ENCODE results near the gene SLC16A8. TPM values are rescaled to one million over a fixed set of nuclear protein-coding genes. Genes with fewer than 3 reads are reported as not detected.

SLC16A8 gene
- total and polyA plus RNA-seq, 2 donors from 2014 or later, result 0.31 to 0.92 TPM

DNA sequence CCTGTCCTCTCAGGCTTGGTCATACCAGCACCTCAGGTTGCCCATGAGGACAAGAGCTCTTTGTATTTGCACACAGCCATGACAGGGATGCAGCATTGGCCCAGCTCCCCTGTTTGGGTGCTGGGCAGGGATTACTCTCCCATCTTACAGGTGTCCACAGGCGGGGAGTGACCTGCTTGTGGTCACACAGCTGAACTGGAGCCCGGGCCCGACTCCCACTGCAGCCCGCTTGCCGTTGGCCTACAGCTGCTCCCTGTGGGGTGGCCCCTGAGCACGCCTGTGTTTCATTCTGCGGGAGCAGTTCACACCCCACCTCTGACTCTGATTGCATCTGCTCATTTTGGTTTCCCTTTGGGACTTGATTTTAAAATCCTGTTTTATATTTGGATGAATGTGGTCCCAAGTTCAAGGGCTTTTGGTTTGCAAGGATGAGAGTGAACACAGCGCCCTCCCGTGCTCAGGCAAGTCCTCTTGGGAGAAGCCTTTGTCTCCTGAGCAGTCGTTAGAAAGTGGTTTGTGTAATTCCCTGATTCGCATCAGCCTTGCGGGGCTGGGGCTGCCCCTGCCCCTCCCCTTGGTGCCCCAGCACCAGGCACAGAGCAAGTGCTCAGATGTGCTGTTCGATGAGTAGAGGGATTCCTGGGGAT is 17.5 kb downstream of the SLC16A8 start:
- Histone ChIP-seq H3K9ac (ENCODE audit: low read length in 3 of 3) (no peak overlapping the region), H3K4me1 (ENCODE audit: control insufficient read depth in 2 of 3, insufficient read depth in 2 of 3, low read depth in 1 of 3, low read length in 3 of 3) (peaks cover 0 to 3% (median 0%) of the 10 kb centered on the region in 3 donors), H3K27ac (ENCODE audit: low read depth in 2 of 2, low read length in 2 of 2) (no peak overlapping the region), H3K36me3 (ENCODE audit: control insufficient read depth in 2 of 3, insufficient read depth in 3 of 3, low read length in 3 of 3) (peaks cover 0 to 31% (median 19%) of the 10 kb centered on the region in 3 donors), H3K4me3 (ENCODE audit: low read length in 3 of 3) (no peak overlapping the region), H3K9me3 (ENCODE audit: control insufficient read depth in 2 of 3, insufficient read depth in 1 of 3, low read length in 3 of 3) (no peaks in the 10 kb centered on the region), H3K27me3 (ENCODE audit: control insufficient read depth, insufficient read depth, low read length) (no peaks in the 10 kb centered on the region)
- DNase-seq (peak in 1 of 5 donors; percentile 19), FAIRE-seq (no peak)
- intact Hi-C loops (cut with DNase I), result no loop called here
- no peak for TF ChIP-seq CTCF (IDR thresholded peaks at IDR 0.05; ENCODE audit: borderline replicate concordance, extremely low read depth, insufficient read depth)

DNA sequence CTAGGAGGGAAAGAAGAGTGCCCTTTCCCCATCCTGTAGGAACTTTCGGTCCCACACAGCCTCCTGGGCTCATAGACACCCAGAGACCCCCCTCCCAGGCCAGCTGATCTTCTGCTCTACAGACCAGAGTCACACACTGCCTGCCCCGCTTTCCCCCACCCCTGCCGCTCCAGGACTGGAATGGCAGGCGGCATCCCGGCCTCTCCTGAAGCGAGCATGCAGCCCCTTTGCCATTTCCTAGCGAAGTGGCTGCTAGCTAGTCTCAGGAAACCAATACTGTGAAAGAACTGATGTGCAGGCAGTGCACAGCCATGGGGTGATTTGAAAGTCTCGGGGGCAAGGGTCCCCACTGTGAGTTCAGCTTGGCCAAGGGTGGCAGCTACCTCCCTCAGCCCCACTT is 18.4 kb downstream of the SLC16A8 start:
- FAIRE-seq (no peak), DNase-seq (no peak)
- no peak overlapping the region for H3K9ac ChIP-seq (ENCODE audit: low read length in 3 of 3)
- TF ChIP-seq CTCF (IDR thresholded peaks at IDR 0.05; ENCODE audit: borderline replicate concordance, extremely low read depth, insufficient read depth), result no peak
- H3K9me3 ChIP-seq (ENCODE audit: control insufficient read depth in 2 of 3, insufficient read depth in 1 of 3, low read length in 3 of 3), result no peaks in the 10 kb centered on the region
- peaks cover 0 to 3% (median 0%) of the 10 kb centered on the region in 3 donors for H3K4me1 ChIP-seq (ENCODE audit: control insufficient read depth in 2 of 3, insufficient read depth in 2 of 3, low read depth in 1 of 3, low read length in 3 of 3)
- H3K36me3 ChIP-seq (ENCODE audit: control insufficient read depth in 2 of 3, insufficient read depth in 3 of 3, low read length in 3 of 3), result peaks cover 0 to 28% (median 19%) of the 10 kb centered on the region in 3 donors
- H3K27me3 ChIP-seq (ENCODE audit: control insufficient read depth, insufficient read depth, low read length), result no peaks in the 10 kb centered on the region
- no peak overlapping the region for H3K27ac ChIP-seq (ENCODE audit: low read depth in 2 of 2, low read length in 2 of 2)
- intact Hi-C loops (cut with DNase I), result no loop called here
- H3K4me3 ChIP-seq (ENCODE audit: low read length in 3 of 3), result no peak overlapping the region

DNA sequence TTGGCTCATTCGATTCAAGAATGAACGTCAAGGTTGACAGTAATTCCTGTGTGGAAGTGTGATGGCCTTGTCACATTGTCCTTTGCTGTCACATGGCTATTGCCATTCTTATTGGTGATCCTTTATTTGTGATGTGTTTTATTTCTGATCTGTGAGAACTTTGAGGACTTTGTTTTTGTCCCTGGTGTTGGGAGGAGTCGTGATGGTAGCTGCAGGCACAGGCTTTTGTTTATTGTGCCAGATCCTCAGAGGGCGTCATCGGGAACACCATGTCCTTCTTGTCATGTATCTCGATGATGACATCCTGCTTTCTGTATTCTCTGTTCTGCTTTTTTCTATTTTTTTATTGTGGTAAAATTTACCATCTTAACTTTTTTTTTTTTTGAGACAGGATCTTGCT is 21.2 kb downstream of the SLC16A8 start:
- DNase-seq, result no peak
- peak overlapping the region in 1 of 2 donors; percentile 47 for H3K27ac ChIP-seq (ENCODE audit: low read depth in 2 of 2, low read length in 2 of 2)
- no peak for TF ChIP-seq CTCF (IDR thresholded peaks at IDR 0.05; ENCODE audit: borderline replicate concordance, extremely low read depth, insufficient read depth)
- H3K9ac ChIP-seq (ENCODE audit: low read length in 3 of 3), result no peak overlapping the region
- no peaks in the 10 kb centered on the region for H3K27me3 ChIP-seq (ENCODE audit: control insufficient read depth, insufficient read depth, low read length)
- peaks cover 0 to 19% (median 18%) of the 10 kb centered on the region in 3 donors for H3K36me3 ChIP-seq (ENCODE audit: control insufficient read depth in 2 of 3, insufficient read depth in 3 of 3, low read length in 3 of 3)
- H3K9me3 ChIP-seq (ENCODE audit: control insufficient read depth in 2 of 3, insufficient read depth in 1 of 3, low read length in 3 of 3), result no peaks in the 10 kb centered on the region
- intact Hi-C loops (cut with DNase I), result no loop called here
- H3K4me1 ChIP-seq (ENCODE audit: control insufficient read depth in 2 of 3, insufficient read depth in 2 of 3, low read depth in 1 of 3, low read length in 3 of 3), result peaks cover 0 to 2% (median 0%) of the 10 kb centered on the region in 3 donors
- no peak for FAIRE-seq
- H3K4me3 ChIP-seq (ENCODE audit: low read length in 3 of 3), result no peak overlapping the region

Measured in kidney (tissue), 14 donors.